GM13977 (cell line): ENCODE results near the gene PTN.
A peak's percentile ranks its signal among the peaks of the same experiment; 100 is the strongest.
"Not testable (repeated sequence)": the region's sequence is repeated elsewhere in the genome, so short reads cannot be mapped to it uniquely, and the experiment has no call there.

Experiments
- DNase-seq: peaks from one replicate; pipeline ENCODE4 v3.0.0; 2012; ENCODE audit warnings: low spot score
- in situ Hi-C: fragments of 300-500 bp; cut with MboI; formaldehyde crosslinking; loops from one replicate; pipeline ENCODE4 v1.12.0; 2022; ENCODE audit warnings: low sequenced_read_pairs, low pct_unique_long_range_greater_than_20kb, mixed read lengths, inconsistent platforms; ENCODE audit not compliant: unreplicated experiment
- TF ChIP-seq, protein P1 (sequence below): IDR thresholded peaks from 2 replicates; pipeline ENCODE4 v1.5.1; 2012; ENCODE audit warnings: mild to moderate bottlenecking, control low read depth; ENCODE audit not compliant: insufficient read depth; ENCODE audit errors: extremely low read depth, missing control alignments

The PTN gene

DNA sequence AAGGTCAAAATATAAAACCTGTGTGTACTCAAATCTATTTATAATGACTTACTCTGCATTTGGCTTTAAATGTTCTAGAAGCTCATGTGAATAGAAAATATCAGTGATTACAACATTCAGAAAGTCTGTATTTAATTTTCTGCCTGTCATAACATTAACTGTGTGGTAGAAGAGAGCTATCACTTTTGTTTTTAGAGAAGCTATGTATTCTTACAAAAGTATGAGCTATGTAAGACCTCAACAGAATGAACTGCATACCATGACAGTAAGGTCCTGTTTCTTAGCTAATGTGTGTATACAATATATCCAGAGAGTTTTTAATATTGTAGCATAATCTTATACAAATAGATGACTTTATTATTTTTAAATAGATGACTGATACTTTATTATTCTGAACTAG, 61.5 kb downstream of the PTN start:
- TF ChIP-seq, protein P1, sequence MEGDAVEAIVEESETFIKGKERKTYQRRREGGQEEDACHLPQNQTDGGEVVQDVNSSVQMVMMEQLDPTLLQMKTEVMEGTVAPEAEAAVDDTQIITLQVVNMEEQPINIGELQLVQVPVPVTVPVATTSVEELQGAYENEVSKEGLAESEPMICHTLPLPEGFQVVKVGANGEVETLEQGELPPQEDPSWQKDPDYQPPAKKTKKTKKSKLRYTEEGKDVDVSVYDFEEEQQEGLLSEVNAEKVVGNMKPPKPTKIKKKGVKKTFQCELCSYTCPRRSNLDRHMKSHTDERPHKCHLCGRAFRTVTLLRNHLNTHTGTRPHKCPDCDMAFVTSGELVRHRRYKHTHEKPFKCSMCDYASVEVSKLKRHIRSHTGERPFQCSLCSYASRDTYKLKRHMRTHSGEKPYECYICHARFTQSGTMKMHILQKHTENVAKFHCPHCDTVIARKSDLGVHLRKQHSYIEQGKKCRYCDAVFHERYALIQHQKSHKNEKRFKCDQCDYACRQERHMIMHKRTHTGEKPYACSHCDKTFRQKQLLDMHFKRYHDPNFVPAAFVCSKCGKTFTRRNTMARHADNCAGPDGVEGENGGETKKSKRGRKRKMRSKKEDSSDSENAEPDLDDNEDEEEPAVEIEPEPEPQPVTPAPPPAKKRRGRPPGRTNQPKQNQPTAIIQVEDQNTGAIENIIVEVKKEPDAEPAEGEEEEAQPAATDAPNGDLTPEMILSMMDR: no peak
- in situ Hi-C loops: no loop called here
- no peak for DNase-seq

- TF ChIP-seq, protein P1: no peak
- no peak for DNase-seq
- in situ Hi-C loops: no loop called here
Observed at GRCh38 chr7:137276189-137276588, 67.3 kb downstream of the PTN start.

GRCh38 chr7:137272249-137272648, 71.3 kb downstream of the PTN start:
- TF ChIP-seq, protein P1: no peak
- in situ Hi-C loops: no loop called here
- DNase-seq: no peak

GRCh38 chr7:137269240-137269639, 74.3 kb downstream of the PTN start:
- peak; percentile 11 for DNase-seq
- TF ChIP-seq, protein P1: no peak
- in situ Hi-C loops: no loop called here

DNA sequence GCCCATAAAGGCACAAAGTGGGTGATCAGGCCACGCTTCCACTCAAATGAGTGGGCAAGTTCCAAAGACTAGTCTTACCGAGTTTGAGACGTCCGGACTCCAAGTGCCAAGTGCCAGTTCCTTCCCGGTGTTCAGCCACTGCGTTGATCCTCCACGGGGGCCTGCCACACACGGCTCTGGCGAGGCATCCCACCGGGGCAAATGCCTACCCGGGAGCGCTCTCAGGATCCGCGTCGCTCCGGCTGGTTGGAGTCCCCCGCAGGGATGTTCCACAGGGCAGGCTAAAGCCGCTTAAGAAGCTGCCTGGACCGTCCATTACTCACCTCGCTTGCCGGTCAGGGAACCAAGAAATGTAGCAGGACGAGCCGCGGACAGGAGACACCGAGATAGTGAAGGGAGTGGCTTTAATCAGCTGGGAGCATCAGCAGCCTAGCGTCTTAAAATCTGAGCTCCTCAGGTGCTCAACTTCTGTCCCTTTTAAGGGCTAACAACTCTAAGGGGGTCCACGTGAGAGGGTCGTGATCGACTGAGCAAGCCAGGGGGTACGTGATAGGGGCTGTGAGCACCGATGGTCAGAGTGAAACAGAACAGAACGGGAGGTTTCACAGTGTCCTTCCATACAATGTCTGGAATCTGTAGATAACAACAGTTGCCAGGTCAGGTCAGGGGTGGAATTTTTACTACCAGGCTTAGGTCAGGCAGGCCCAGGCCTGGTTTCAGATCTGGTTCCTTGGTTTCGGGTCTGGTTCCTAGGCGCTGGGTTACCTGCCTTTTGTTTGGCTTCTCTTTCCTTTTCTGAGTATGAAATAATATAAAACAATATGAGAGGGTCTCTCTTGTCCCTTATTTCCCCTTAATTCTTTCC, 75.3 kb downstream of the PTN start:
- DNase-seq, in situ Hi-C loops: not testable (repeated sequence)

DNA sequence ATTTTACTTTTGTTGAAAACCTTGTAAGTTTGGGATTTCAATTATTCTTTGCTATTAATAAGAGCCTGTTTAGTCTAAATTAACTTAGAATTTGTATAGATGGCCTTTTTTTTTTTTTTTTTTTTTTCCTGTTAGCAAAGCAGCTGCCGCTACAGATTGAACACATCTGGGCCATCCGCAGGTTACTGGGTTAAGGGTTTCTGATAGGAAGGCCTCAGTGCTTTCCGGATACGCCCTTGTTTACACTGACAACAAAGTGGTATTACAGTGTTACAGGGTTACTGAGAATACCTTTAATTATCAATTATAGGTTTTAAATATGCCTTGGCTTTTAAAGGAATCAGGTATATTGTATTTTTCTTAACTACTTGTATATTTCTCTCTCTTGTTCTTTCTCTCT, 76.8 kb downstream of the PTN start:
- TF ChIP-seq, protein P1: no peak
- DNase-seq: no peak
- in situ Hi-C loops: no loop called here

DNA sequence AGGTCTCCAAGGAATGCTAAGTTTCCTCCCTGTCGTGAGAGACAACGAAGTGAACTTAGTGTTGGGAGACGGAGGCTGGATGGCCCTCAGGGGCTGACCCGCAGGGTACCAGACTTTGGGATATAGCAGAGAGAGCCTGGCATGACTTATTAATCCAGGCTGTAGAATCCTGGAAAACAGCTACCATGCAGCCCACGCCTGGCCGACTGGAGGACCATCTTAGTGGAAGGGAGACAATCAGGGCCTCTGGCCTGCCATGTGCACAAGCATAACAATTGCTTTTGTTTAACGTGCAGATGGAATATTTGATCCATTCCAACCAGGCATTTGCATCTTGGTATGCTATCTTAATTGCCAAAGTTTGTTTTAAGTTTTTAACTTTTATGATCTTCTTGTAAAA, 78.1 kb downstream of the PTN start:
- in situ Hi-C loops: not testable (repeated sequence)

More for the DNA sequence above, 78.1 kb downstream of the PTN start:
- DNase-seq: not testable (repeated sequence)
